Sigmoid colon (tissue), 7 donors: ENCODE measurements around the gene OTULINL. TPM values are rescaled to one million over a fixed set of nuclear protein-coding genes. Genes with fewer than 3 reads are reported as not detected.

Source experiments
- DNase-seq: peaks from one replicate; pipeline ENCODE4 v3.0.0-alpha.2; 2019
- H3K27ac ChIP-seq, 4 donors: fragments of 200-600 bp; sonication (generic); one replicate each; pipeline ENCODE4 v1.5.1; 2016 to 2019; ENCODE audit warnings: mild to moderate bottlenecking in 1 of 4
- H3K27me3 ChIP-seq, 3 donors: fragments of 200-600 bp; sonication (generic); one replicate each; pipeline ENCODE4 v1.5.1; 2019; ENCODE audit warnings: mild to moderate bottlenecking in 1 of 3
- H3K36me3 ChIP-seq, 4 donors: fragments of 200-600 bp; sonication (generic); one replicate each; pipeline ENCODE4 v1.5.1; 2016 to 2019
- H3K4me1 ChIP-seq, 4 donors: fragments of 200-600 bp; sonication (generic); one replicate each; pipeline ENCODE4 v1.5.1; 2017 to 2019
- H3K4me3 ChIP-seq, 4 donors: fragments of 200-600 bp; sonication (generic); one replicate each; pipeline ENCODE4 v1.5.1; 2017 to 2019; ENCODE audit warnings: mild to moderate bottlenecking in 2 of 4, moderate library complexity in 1 of 4
- H3K9me3 ChIP-seq, 4 donors: fragments of 200-600 bp in 3 of 4; sonication (generic) in 3 of 4; one replicate each; pipeline versions ENCODE4 v1.5.1 to v1.6.1; 2013 to 2019
- CTCF ChIP-seq, 4 experiments: fragments of 450-650 bp in 3 of 4; fragments of 200-600 bp in 1 of 4; IDR thresholded peaks; one replicate each; pipeline ENCODE4 v1.5.1; 2016 to 2019; ENCODE audit warnings: antibody characterized with exemption in 4 of 4, mild to moderate bottlenecking in 3 of 4, moderate library complexity in 2 of 4
- EP300 ChIP-seq, 4 donors: sonication (generic); formaldehyde crosslinking; IDR thresholded peaks; one replicate each; pipeline ENCODE4 v1.6.1; 2017; ENCODE audit warnings: antibody characterized with exemption in 4 of 4
- POLR2A ChIP-seq, 2 donors: fragments of 450-650 bp; IDR thresholded peaks; one replicate each; pipeline ENCODE4 v1.6.1; 2016; ENCODE audit warnings: antibody characterized with exemption in 2 of 2, mild to moderate bottlenecking in 2 of 2, moderate library complexity in 2 of 2
- POLR2AphosphoS5 ChIP-seq, 4 donors: sonication (generic); formaldehyde crosslinking; IDR thresholded peaks; one replicate each; pipeline ENCODE4 v1.6.1; 2017; ENCODE audit warnings: antibody characterized with exemption in 4 of 4
- WGBS, 2 donors: extraction: QIAGEN DNeasy Blood & Tissue Kit; methylation state at CpG; one replicate each; pipeline ENCODE4 v1.1.7; 2013; 5-methylcytosine and 5-hydroxymethylcytosine counted together
- intact Hi-C: fragments of 100-400 bp; cut with DNase I; formaldehyde crosslinking; loops from one replicate; pipeline ENCODE4 v1.15.1; 2023
- polyA plus RNA-seq, 3 donors: library from polyadenylated mRNA; stranded (reverse); fragments of 200-250 nt; gene quantifications; one replicate each; pipeline ENCODE4 v1.2.3, GENCODE V29; 2013
- total RNA-seq, 4 donors: library from RNA; depleted of rRNA; stranded (reverse); fragments of >200 nt; gene quantifications; one replicate each; pipeline ENCODE4 v1.1.0, GENCODE V29; 2016
- donor health status: healthy with polysubstance abuse.
- donor health status: Bipolar disorder and iron deficiency.
- donor health status: healthy.

OTULINL gene
- total and polyA plus RNA-seq, 7 donors = 1.9 to 21.1 (median 5.7) TPM

GRCh38 chr5:14607104-14607503 lies 25.5 kb downstream of the OTULINL start:
- intact Hi-C loops = no loop called here
- WGBS, 2 donors = 42 to 60% methylated on average over 8 of the region's 8 CpGs
- H3K4me3 ChIP-seq = no peak overlapping the region

DNA sequence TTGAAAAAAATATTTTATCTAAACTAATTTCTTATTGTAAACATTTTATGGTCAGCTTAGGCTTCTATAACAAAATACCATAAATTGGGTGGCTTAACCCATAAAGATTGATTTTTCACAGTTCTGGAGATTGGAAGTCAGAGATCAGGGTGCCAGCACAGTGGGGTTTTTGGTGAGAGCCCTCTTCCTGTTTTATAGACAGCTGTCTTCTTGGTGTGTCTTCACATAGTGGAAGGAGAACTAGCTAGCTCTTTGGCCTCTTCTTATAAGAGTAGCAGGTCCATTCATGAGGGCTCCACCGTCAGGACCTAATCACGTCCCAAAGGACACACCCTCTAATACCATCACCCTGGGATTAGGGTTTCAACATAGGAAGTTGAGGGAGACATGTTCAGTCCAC lies 26.6 kb downstream of the OTULINL start:
- Histone ChIP-seq H3K4me1 (no peaks in the 10 kb centered on the region), H3K27ac (no peak overlapping the region), H3K4me3 (no peak overlapping the region), H3K27me3 (no peaks in the 10 kb centered on the region), H3K36me3 (no peaks in the 10 kb centered on the region), H3K9me3 (no peaks in the 10 kb centered on the region)
- intact Hi-C loops = no loop called here
- DNase-seq = no peak
- WGBS, 2 donors = 61 to 76% methylated on average over 2 of the region's 2 CpGs
- no peak for TF ChIP-seq POLR2A (IDR thresholded peaks at IDR 0.05)
- TF ChIP-seq EP300 (IDR thresholded peaks at IDR 0.05) = no peak
- no peak for TF ChIP-seq CTCF (IDR thresholded peaks at IDR 0.05)
- no peak for TF ChIP-seq POLR2AphosphoS5 (IDR thresholded peaks at IDR 0.05)

More at GRCh38 chr5:14607104-14607503, 25.5 kb downstream of the OTULINL start:
- no peaks in the 10 kb centered on the region for H3K27me3 ChIP-seq
- TF ChIP-seq CTCF (IDR thresholded peaks at IDR 0.05) (no peak), POLR2A (IDR thresholded peaks at IDR 0.05) (no peak)
- no peaks in the 10 kb centered on the region for H3K36me3 ChIP-seq
- H3K9me3 ChIP-seq = no peaks in the 10 kb centered on the region
- H3K27ac ChIP-seq = no peak overlapping the region
- no peak for DNase-seq
- H3K4me1 ChIP-seq = no peaks in the 10 kb centered on the region

GRCh38 chr5:14611737-14612136 lies 30.1 kb downstream of the OTULINL start:
- no peaks in the 10 kb centered on the region for H3K27me3 ChIP-seq
- no peak overlapping the region for H3K4me3 ChIP-seq
- intact Hi-C loops = no loop called here
- WGBS, 2 donors = 87 to 91% methylated on average over 2 of the region's 2 CpGs
- no peak for DNase-seq
- H3K4me1 ChIP-seq = no peaks in the 10 kb centered on the region
- no peak overlapping the region for H3K27ac ChIP-seq
- H3K36me3 ChIP-seq = no peaks in the 10 kb centered on the region
- TF ChIP-seq EP300 (IDR thresholded peaks at IDR 0.05) = no peak
- TF ChIP-seq POLR2AphosphoS5 (IDR thresholded peaks at IDR 0.05) = no peak
- no peak for TF ChIP-seq POLR2A (IDR thresholded peaks at IDR 0.05)
- TF ChIP-seq CTCF (IDR thresholded peaks at IDR 0.05) = no peak
- no peaks in the 10 kb centered on the region for H3K9me3 ChIP-seq

GRCh38 chr5:14614490-14614889 lies 32.9 kb downstream of the OTULINL start:
- no peak for DNase-seq
- Histone ChIP-seq H3K27ac (no peak overlapping the region), H3K4me1 (no peaks in the 10 kb centered on the region), H3K4me3 (no peak overlapping the region), H3K36me3 (no peaks in the 10 kb centered on the region), H3K27me3 (no peaks in the 10 kb centered on the region), H3K9me3 (no peaks in the 10 kb centered on the region)
- intact Hi-C loops = no loop called here
- 93 to 95% methylated on average over 5 of the region's 5 CpGs for WGBS, 2 donors
- TF ChIP-seq POLR2AphosphoS5 (IDR thresholded peaks at IDR 0.05) = no peak
- TF ChIP-seq EP300 (IDR thresholded peaks at IDR 0.05) = no peak
- TF ChIP-seq CTCF (IDR thresholded peaks at IDR 0.05) = no peak
- TF ChIP-seq POLR2A (IDR thresholded peaks at IDR 0.05) = no peak

- intact Hi-C loops = no loop called here
- Histone ChIP-seq H3K4me1 (no peaks in the 10 kb centered on the region), H3K27me3 (no peaks in the 10 kb centered on the region), H3K27ac (no peak overlapping the region), H3K4me3 (no peak overlapping the region), H3K9me3 (no peaks in the 10 kb centered on the region), H3K36me3 (no peaks in the 10 kb centered on the region)
- no peak for DNase-seq
- TF ChIP-seq EP300 (IDR thresholded peaks at IDR 0.05) (no peak), POLR2A (IDR thresholded peaks at IDR 0.05) (no peak), POLR2AphosphoS5 (IDR thresholded peaks at IDR 0.05) (no peak), CTCF (IDR thresholded peaks at IDR 0.05) (no peak)
- 89 to 90% methylated on average over 4 of the region's 4 CpGs for WGBS, 2 donors
Observed at GRCh38 chr5:14615365-14615764, 33.8 kb downstream of the OTULINL start.
